ENCODE data around the gene EHHADH.
A peak's percentile ranks its signal among the peaks of the same experiment; 100 is the strongest.
"Not testable (repeated sequence)": the region's sequence is repeated elsewhere in the genome, so short reads cannot be mapped to it uniquely, and the experiment has no call there.

EHHADH gene

GRCh38 chr3:185250653-185251052 lies 3.2 kb downstream of the EHHADH start:
- H3K4me1 ChIP-seq (ENCODE audit: control insufficient read depth, low read depth, low read length) = no peaks in the 10 kb centered on the region
- no peak overlapping the region for H3K4ac ChIP-seq (ENCODE audit: low read depth, low read length)
- H3K79me2 ChIP-seq (ENCODE audit: control insufficient read depth, insufficient read depth, low read length) = no peaks in the 10 kb centered on the region
- no peak for DNase-seq
- H3K18ac ChIP-seq (ENCODE audit: low read length) = no peak overlapping the region
- H2BK5ac ChIP-seq (ENCODE audit: low read length) = peak overlapping the region; percentile 43
- H3K79me1 ChIP-seq (ENCODE audit: low read length) = no peaks in the 10 kb centered on the region
- H3K56ac ChIP-seq (ENCODE audit: low read length) = no peak overlapping the region
- no peak overlapping the region for H3K23ac ChIP-seq (ENCODE audit: low read length)
- H4K8ac ChIP-seq (ENCODE audit: low read depth, low read length) = no peak overlapping the region
- no peaks in the 10 kb centered on the region for H3K27me3 ChIP-seq (ENCODE audit: insufficient read depth, low read length, poor library complexity)
- H3K4me2 ChIP-seq (ENCODE audit: low read length) = no peak overlapping the region
- no peak overlapping the region for H3K4me3 ChIP-seq (ENCODE audit: low read length)
- H2BK15ac ChIP-seq (replicated peaks; ENCODE audit: low read depth) = no peak overlapping the region
- H2AK5ac ChIP-seq (ENCODE audit: low read length) = no peak overlapping the region
- H3K36me3 ChIP-seq (ENCODE audit: control insufficient read depth, insufficient read depth, low read length) = no peaks in the 10 kb centered on the region
- no peak overlapping the region for H3K27ac ChIP-seq (ENCODE audit: low read depth, low read length)
- no CpG with 5 or more reads among the region's 1 CpG for WGBS (ENCODE audit: extremely low coverage, insufficient coverage, low lambda C conversion rate)
- no peak overlapping the region for H4K5ac ChIP-seq (ENCODE audit: low read length)
- H3K9ac ChIP-seq (ENCODE audit: low read length) = no peak overlapping the region
- H2BK120ac ChIP-seq (ENCODE audit: low read depth, low read length) = no peak overlapping the region

- H4K5ac ChIP-seq (ENCODE audit: low read length) = no peak overlapping the region
- H3K79me1 ChIP-seq (ENCODE audit: low read length) = no peaks in the 10 kb centered on the region
- H2BK15ac ChIP-seq (replicated peaks; ENCODE audit: low read depth) = no peak overlapping the region
- no peak overlapping the region for H3K4ac ChIP-seq (ENCODE audit: low read depth, low read length)
- no peak overlapping the region for H3K4me3 ChIP-seq (ENCODE audit: low read length)
- no peaks in the 10 kb centered on the region for H3K79me2 ChIP-seq (ENCODE audit: control insufficient read depth, insufficient read depth, low read length)
- no peak overlapping the region for H2AK5ac ChIP-seq (ENCODE audit: low read length)
- no peaks in the 10 kb centered on the region for H3K4me1 ChIP-seq (ENCODE audit: control insufficient read depth, low read depth, low read length)
- H3K9ac ChIP-seq (ENCODE audit: low read length) = no peak overlapping the region
- no peak overlapping the region for H4K8ac ChIP-seq (ENCODE audit: low read depth, low read length)
- H3K4me2 ChIP-seq (ENCODE audit: low read length) = no peak overlapping the region
- H3K23ac ChIP-seq (ENCODE audit: low read length) = no peak overlapping the region
- H3K18ac ChIP-seq (ENCODE audit: low read length) = no peak overlapping the region
- H2BK120ac ChIP-seq (ENCODE audit: low read depth, low read length) = no peak overlapping the region
- H3K36me3 ChIP-seq (ENCODE audit: control insufficient read depth, insufficient read depth, low read length) = no peaks in the 10 kb centered on the region
- H2BK5ac ChIP-seq (ENCODE audit: low read length) = no peak overlapping the region
- DNase-seq = peak; percentile 51
- H3K27ac ChIP-seq (ENCODE audit: low read depth, low read length) = peak overlapping the region; percentile 39
- no peaks in the 10 kb centered on the region for H3K27me3 ChIP-seq (ENCODE audit: insufficient read depth, low read length, poor library complexity)
- no peak overlapping the region for H3K56ac ChIP-seq (ENCODE audit: low read length)
These were observed 3.6 kb downstream of the EHHADH start for GRCh38 chr3:185250247-185250646.

GRCh38 chr3:185242642-185243041 lies 11.2 kb downstream of the EHHADH start:
- no peak overlapping the region for H4K8ac ChIP-seq (ENCODE audit: low read depth, low read length)
- H2BK120ac ChIP-seq (ENCODE audit: low read depth, low read length) = no peak overlapping the region
- no peak overlapping the region for H2BK15ac ChIP-seq (replicated peaks; ENCODE audit: low read depth)
- no peaks in the 10 kb centered on the region for H3K27me3 ChIP-seq (ENCODE audit: insufficient read depth, low read length, poor library complexity)
- H2AK5ac ChIP-seq (ENCODE audit: low read length) = no peak overlapping the region
- H3K9ac ChIP-seq (ENCODE audit: low read length) = no peak overlapping the region
- WGBS (ENCODE audit: extremely low coverage, insufficient coverage, low lambda C conversion rate) = no CpG with 5 or more reads among the region's 3 CpGs
- no peak overlapping the region for H3K27ac ChIP-seq (ENCODE audit: low read depth, low read length)
- H3K4me2 ChIP-seq (ENCODE audit: low read length) = no peak overlapping the region
- H3K23ac ChIP-seq (ENCODE audit: low read length) = no peak overlapping the region
- H4K5ac ChIP-seq (ENCODE audit: low read length) = no peak overlapping the region
- H3K4ac ChIP-seq (ENCODE audit: low read depth, low read length) = no peak overlapping the region
- H2BK5ac ChIP-seq (ENCODE audit: low read length) = no peak overlapping the region
- no peaks in the 10 kb centered on the region for H3K36me3 ChIP-seq (ENCODE audit: control insufficient read depth, insufficient read depth, low read length)
- H3K4me1 ChIP-seq (ENCODE audit: control insufficient read depth, low read depth, low read length) = no peaks in the 10 kb centered on the region
- H3K18ac ChIP-seq (ENCODE audit: low read length) = no peak overlapping the region
- no peaks in the 10 kb centered on the region for H3K79me2 ChIP-seq (ENCODE audit: control insufficient read depth, insufficient read depth, low read length)
- no peak overlapping the region for H3K56ac ChIP-seq (ENCODE audit: low read length)
- no peak for DNase-seq
- no peaks in the 10 kb centered on the region for H3K79me1 ChIP-seq (ENCODE audit: low read length)
- H3K4me3 ChIP-seq (ENCODE audit: low read length) = no peak overlapping the region

GRCh38 chr3:185236969-185237368 lies 16.9 kb downstream of the EHHADH start:
- H3K27ac ChIP-seq (ENCODE audit: low read depth, low read length) = no peak overlapping the region
- no peak overlapping the region for H2BK5ac ChIP-seq (ENCODE audit: low read length)
- H2BK120ac ChIP-seq (ENCODE audit: low read depth, low read length) = no peak overlapping the region
- H3K79me1 ChIP-seq (ENCODE audit: low read length) = no peaks in the 10 kb centered on the region
- no peak overlapping the region for H3K4me2 ChIP-seq (ENCODE audit: low read length)
- no peak overlapping the region for H2AK5ac ChIP-seq (ENCODE audit: low read length)
- H4K8ac ChIP-seq (ENCODE audit: low read depth, low read length) = no peak overlapping the region
- H3K56ac ChIP-seq (ENCODE audit: low read length) = no peak overlapping the region
- no peaks in the 10 kb centered on the region for H3K79me2 ChIP-seq (ENCODE audit: control insufficient read depth, insufficient read depth, low read length)
- H3K18ac ChIP-seq (ENCODE audit: low read length) = no peak overlapping the region
- no peak overlapping the region for H3K4me3 ChIP-seq (ENCODE audit: low read length)
- H2BK15ac ChIP-seq (replicated peaks; ENCODE audit: low read depth) = no peak overlapping the region
- H3K36me3 ChIP-seq (ENCODE audit: control insufficient read depth, insufficient read depth, low read length) = no peaks in the 10 kb centered on the region
- no peaks in the 10 kb centered on the region for H3K4me1 ChIP-seq (ENCODE audit: control insufficient read depth, low read depth, low read length)
- H3K4ac ChIP-seq (ENCODE audit: low read depth, low read length) = no peak overlapping the region
- no peaks in the 10 kb centered on the region for H3K27me3 ChIP-seq (ENCODE audit: insufficient read depth, low read length, poor library complexity)
- no peak overlapping the region for H3K9ac ChIP-seq (ENCODE audit: low read length)
- DNase-seq = no peak
- no peak overlapping the region for H3K23ac ChIP-seq (ENCODE audit: low read length)
- no peak overlapping the region for H4K5ac ChIP-seq (ENCODE audit: low read length)

- Histone ChIP-seq H3K79me2 (ENCODE audit: control insufficient read depth, insufficient read depth, low read length) (no peaks in the 10 kb centered on the region), H3K36me3 (ENCODE audit: control insufficient read depth, insufficient read depth, low read length) (no peaks in the 10 kb centered on the region), H3K56ac (ENCODE audit: low read length) (no peak overlapping the region), H3K27ac (ENCODE audit: low read depth, low read length) (no peak overlapping the region), H2BK5ac (ENCODE audit: low read length) (no peak overlapping the region), H3K79me1 (ENCODE audit: low read length) (no peaks in the 10 kb centered on the region), H4K8ac (ENCODE audit: low read depth, low read length) (no peak overlapping the region), H3K4ac (ENCODE audit: low read depth, low read length) (no peak overlapping the region), H3K23ac (ENCODE audit: low read length) (no peak overlapping the region), H4K5ac (ENCODE audit: low read length) (no peak overlapping the region), H3K4me3 (ENCODE audit: low read length) (no peak overlapping the region), H3K9ac (ENCODE audit: low read length) (no peak overlapping the region), H3K27me3 (ENCODE audit: insufficient read depth, low read length, poor library complexity) (no peaks in the 10 kb centered on the region), H2BK120ac (ENCODE audit: low read depth, low read length) (no peak overlapping the region), H3K18ac (ENCODE audit: low read length) (no peak overlapping the region), H3K4me1 (ENCODE audit: control insufficient read depth, low read depth, low read length) (no peaks in the 10 kb centered on the region), H3K4me2 (ENCODE audit: low read length) (no peak overlapping the region), H2BK15ac (replicated peaks; ENCODE audit: low read depth) (no peak overlapping the region), H2AK5ac (ENCODE audit: low read length) (no peak overlapping the region)
- no peak for DNase-seq
- WGBS (ENCODE audit: extremely low coverage, insufficient coverage, low lambda C conversion rate) = no CpG with 5 or more reads among the region's 2 CpGs
These were observed 20.5 kb downstream of the EHHADH start for GRCh38 chr3:185233328-185233727.

- not testable (repeated sequence) for H2BK5ac ChIP-seq (ENCODE audit: low read length); H3K27ac ChIP-seq (ENCODE audit: low read depth, low read length); H3K4me2 ChIP-seq (ENCODE audit: low read length); H3K4me3 ChIP-seq (ENCODE audit: low read length); H3K56ac ChIP-seq (ENCODE audit: low read length); H3K4me1 ChIP-seq (ENCODE audit: control insufficient read depth, low read depth, low read length); H3K36me3 ChIP-seq (ENCODE audit: control insufficient read depth, insufficient read depth, low read length); H3K27me3 ChIP-seq (ENCODE audit: insufficient read depth, low read length, poor library complexity); H4K8ac ChIP-seq (ENCODE audit: low read depth, low read length); H3K18ac ChIP-seq (ENCODE audit: low read length); H2BK15ac ChIP-seq (replicated peaks; ENCODE audit: low read depth); H3K23ac ChIP-seq (ENCODE audit: low read length); H3K4ac ChIP-seq (ENCODE audit: low read depth, low read length); H3K79me2 ChIP-seq (ENCODE audit: control insufficient read depth, insufficient read depth, low read length); H2BK120ac ChIP-seq (ENCODE audit: low read depth, low read length); H2AK5ac ChIP-seq (ENCODE audit: low read length); H3K9ac ChIP-seq (ENCODE audit: low read length); H4K5ac ChIP-seq (ENCODE audit: low read length); DNase-seq; H3K79me1 ChIP-seq (ENCODE audit: low read length)
- no CpG with 5 or more reads among the region's 1 CpG for WGBS (ENCODE audit: extremely low coverage, insufficient coverage, low lambda C conversion rate)
These were observed 27.3 kb downstream of the EHHADH start for GRCh38 chr3:185226526-185226925.

Data from mesendoderm (in vitro differentiated cells).